ENCODE measurements around the gene NAALADL2.

Gene NAALADL2

DNA sequence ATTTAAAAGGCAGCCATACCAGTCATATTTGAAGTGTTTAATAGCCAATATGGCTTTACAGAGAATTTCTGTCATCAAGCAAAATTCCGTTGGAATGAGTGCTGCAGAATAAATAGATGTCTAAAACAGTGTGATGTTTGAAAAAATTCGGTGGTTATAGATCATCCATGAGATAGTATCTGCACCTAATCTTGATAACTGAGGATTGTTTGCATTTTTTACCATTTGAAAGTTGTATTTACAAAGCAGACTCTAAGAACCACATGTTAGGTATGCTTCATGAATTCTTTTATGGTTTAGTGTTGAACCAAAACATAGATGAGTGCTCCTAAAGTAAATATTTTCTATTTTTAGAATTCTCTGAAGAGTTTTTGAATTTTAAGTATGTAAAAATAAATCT lies 476.1 kb downstream of the NAALADL2 start:
- DNase-seq (ENCODE audit: extremely low read depth, low read depth): no peak
- TF ChIP-seq, protein P1, sequence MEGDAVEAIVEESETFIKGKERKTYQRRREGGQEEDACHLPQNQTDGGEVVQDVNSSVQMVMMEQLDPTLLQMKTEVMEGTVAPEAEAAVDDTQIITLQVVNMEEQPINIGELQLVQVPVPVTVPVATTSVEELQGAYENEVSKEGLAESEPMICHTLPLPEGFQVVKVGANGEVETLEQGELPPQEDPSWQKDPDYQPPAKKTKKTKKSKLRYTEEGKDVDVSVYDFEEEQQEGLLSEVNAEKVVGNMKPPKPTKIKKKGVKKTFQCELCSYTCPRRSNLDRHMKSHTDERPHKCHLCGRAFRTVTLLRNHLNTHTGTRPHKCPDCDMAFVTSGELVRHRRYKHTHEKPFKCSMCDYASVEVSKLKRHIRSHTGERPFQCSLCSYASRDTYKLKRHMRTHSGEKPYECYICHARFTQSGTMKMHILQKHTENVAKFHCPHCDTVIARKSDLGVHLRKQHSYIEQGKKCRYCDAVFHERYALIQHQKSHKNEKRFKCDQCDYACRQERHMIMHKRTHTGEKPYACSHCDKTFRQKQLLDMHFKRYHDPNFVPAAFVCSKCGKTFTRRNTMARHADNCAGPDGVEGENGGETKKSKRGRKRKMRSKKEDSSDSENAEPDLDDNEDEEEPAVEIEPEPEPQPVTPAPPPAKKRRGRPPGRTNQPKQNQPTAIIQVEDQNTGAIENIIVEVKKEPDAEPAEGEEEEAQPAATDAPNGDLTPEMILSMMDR (IDR thresholded peaks at IDR 0.05; ENCODE audit: low read depth, low read length): no peak

DNA sequence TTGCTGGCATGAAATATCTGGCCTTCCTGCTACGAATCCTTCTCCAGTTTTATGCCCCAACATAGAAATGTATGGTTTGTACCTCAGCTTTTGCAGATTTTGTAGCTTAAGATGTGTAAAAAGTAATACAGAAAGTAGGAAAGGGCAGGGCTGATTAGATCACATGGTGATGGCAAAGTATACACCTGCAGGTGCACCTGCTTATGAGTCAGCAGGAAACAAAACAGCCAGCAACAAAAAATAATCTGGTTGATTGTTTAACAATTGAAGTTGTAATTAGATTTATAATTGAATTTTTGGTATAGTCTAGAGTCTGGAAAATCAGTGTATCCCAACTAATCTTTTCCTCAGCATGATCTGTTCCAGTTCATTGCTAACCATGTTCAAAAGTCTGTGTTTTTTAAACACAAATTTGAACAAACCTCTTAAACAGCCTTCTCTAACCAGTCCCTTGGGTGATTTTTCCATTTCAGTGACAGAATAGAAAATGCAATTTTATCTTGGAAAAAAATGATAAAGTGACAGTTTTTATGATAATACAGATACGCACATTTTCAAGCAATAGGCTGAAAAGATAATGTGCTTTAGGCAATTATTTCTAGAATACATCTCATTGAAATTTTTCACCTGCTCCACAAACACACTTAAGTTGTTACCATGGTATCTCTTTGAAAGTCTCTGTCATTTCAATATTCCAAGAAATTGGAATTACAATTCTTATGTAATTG lies 477.4 kb downstream of the NAALADL2 start:
- TF ChIP-seq, protein P1 (IDR thresholded peaks at IDR 0.05; ENCODE audit: low read depth, low read length): no peak

GRCh38 chr3:175337631-175338030 lies 478.5 kb downstream of the NAALADL2 start:
- TF ChIP-seq, protein P1 (IDR thresholded peaks at IDR 0.05; ENCODE audit: low read depth, low read length): no peak
- no peak for DNase-seq (ENCODE audit: extremely low read depth, low read depth)

More for the DNA sequence above, 477.4 kb downstream of the NAALADL2 start:
- no peak for DNase-seq (ENCODE audit: extremely low read depth, low read depth)

- DNase-seq (ENCODE audit: extremely low read depth, low read depth): peak; percentile 39
Observed at GRCh38 chr3:175338775-175339535, 479.8 kb downstream of the NAALADL2 start.

GRCh38 chr3:175340338-175341015 lies 481.3 kb downstream of the NAALADL2 start:
- TF ChIP-seq, protein P1 (IDR thresholded peaks at IDR 0.05; ENCODE audit: low read depth, low read length): no peak

More at GRCh38 chr3:175338775-175339535, 479.8 kb downstream of the NAALADL2 start:
- TF ChIP-seq, protein P1 (IDR thresholded peaks at IDR 0.05; ENCODE audit: low read depth, low read length): no peak

DNA sequence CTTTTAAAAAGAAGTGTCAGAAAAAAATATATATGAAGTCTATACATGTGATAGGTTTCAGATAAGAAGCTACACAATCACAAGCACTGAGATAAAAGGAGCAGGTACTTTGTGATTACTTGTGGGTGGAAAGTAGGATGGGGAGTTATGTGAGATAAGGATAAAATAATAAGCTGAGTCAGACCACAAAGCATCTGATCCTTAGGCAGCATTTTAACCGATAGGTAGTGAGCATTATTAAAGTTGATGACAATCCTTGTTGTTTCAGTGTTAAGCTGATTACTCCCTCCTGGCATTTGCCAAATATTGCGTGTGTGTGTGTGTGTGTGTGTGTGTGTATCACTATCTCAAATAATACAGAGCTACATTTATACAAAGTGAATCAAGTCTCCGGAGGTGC lies 483.1 kb downstream of the NAALADL2 start:
- TF ChIP-seq, protein P1 (IDR thresholded peaks at IDR 0.05; ENCODE audit: low read depth, low read length): no peak
- DNase-seq (ENCODE audit: extremely low read depth, low read depth): no peak

More at GRCh38 chr3:175340338-175341015, 481.3 kb downstream of the NAALADL2 start:
- no peak for DNase-seq (ENCODE audit: extremely low read depth, low read depth)
